Sigmoid colon (tissue), 7 donors: ENCODE data around the gene ADARB2. TPM values are rescaled to one million over a fixed set of nuclear protein-coding genes. Genes with fewer than 3 reads are reported as not detected.

ENCODE experiments used
- DNase-seq: peaks from one replicate; pipeline ENCODE4 v3.0.0-alpha.2; 2019
- H3K27ac ChIP-seq, 4 donors: fragments of 200-600 bp; sonication (generic); one replicate each; pipeline ENCODE4 v1.5.1; 2016 to 2019; ENCODE audit warnings: mild to moderate bottlenecking in 1 of 4
- H3K27me3 ChIP-seq, 3 donors: fragments of 200-600 bp; sonication (generic); one replicate each; pipeline ENCODE4 v1.5.1; 2019; ENCODE audit warnings: mild to moderate bottlenecking in 1 of 3
- H3K36me3 ChIP-seq, 4 donors: fragments of 200-600 bp; sonication (generic); one replicate each; pipeline ENCODE4 v1.5.1; 2016 to 2019
- H3K4me1 ChIP-seq, 4 donors: fragments of 200-600 bp; sonication (generic); one replicate each; pipeline ENCODE4 v1.5.1; 2017 to 2019
- H3K4me3 ChIP-seq, 4 donors: fragments of 200-600 bp; sonication (generic); one replicate each; pipeline ENCODE4 v1.5.1; 2017 to 2019; ENCODE audit warnings: mild to moderate bottlenecking in 2 of 4, moderate library complexity in 1 of 4
- H3K9me3 ChIP-seq, 4 donors: fragments of 200-600 bp in 3 of 4; sonication (generic) in 3 of 4; one replicate each; pipeline versions ENCODE4 v1.5.1 to v1.6.1; 2013 to 2019
- CTCF ChIP-seq, 4 experiments: fragments of 450-650 bp in 3 of 4; fragments of 200-600 bp in 1 of 4; IDR thresholded peaks; one replicate each; pipeline ENCODE4 v1.5.1; 2016 to 2019; ENCODE audit warnings: antibody characterized with exemption in 4 of 4, mild to moderate bottlenecking in 3 of 4, moderate library complexity in 2 of 4
- EP300 ChIP-seq, 4 donors: sonication (generic); formaldehyde crosslinking; IDR thresholded peaks; one replicate each; pipeline ENCODE4 v1.6.1; 2017; ENCODE audit warnings: antibody characterized with exemption in 4 of 4
- POLR2A ChIP-seq, 2 donors: fragments of 450-650 bp; IDR thresholded peaks; one replicate each; pipeline ENCODE4 v1.6.1; 2016; ENCODE audit warnings: antibody characterized with exemption in 2 of 2, mild to moderate bottlenecking in 2 of 2, moderate library complexity in 2 of 2
- POLR2AphosphoS5 ChIP-seq, 4 donors: sonication (generic); formaldehyde crosslinking; IDR thresholded peaks; one replicate each; pipeline ENCODE4 v1.6.1; 2017; ENCODE audit warnings: antibody characterized with exemption in 4 of 4
- WGBS, 2 donors: extraction: QIAGEN DNeasy Blood & Tissue Kit; methylation state at CpG; one replicate each; pipeline ENCODE4 v1.1.7; 2013; 5-methylcytosine and 5-hydroxymethylcytosine counted together
- intact Hi-C: fragments of 100-400 bp; cut with DNase I; formaldehyde crosslinking; loops from one replicate; pipeline ENCODE4 v1.15.1; 2023
- polyA plus RNA-seq, 3 donors: library from polyadenylated mRNA; stranded (reverse); fragments of 200-250 nt; gene quantifications; one replicate each; pipeline ENCODE4 v1.2.3, GENCODE V29; 2013
- total RNA-seq, 4 donors: library from RNA; depleted of rRNA; stranded (reverse); fragments of >200 nt; gene quantifications; one replicate each; pipeline ENCODE4 v1.1.0, GENCODE V29; 2016
- donor health status: healthy with polysubstance abuse.
- donor health status: Bipolar disorder and iron deficiency.
- donor health status: healthy.

ADARB2 gene
- total and polyA plus RNA-seq, 7 donors, result 0.60 to 5.9 (median 3.5) TPM; not detected in 1

- no peaks in the 10 kb centered on the region for H3K36me3 ChIP-seq
- no peak overlapping the region for H3K27ac ChIP-seq
- intact Hi-C loops, result no loop called here
- DNase-seq, result peak; percentile 20
- H3K4me3 ChIP-seq, result no peak overlapping the region
- no peaks in the 10 kb centered on the region for H3K4me1 ChIP-seq
- no peaks in the 10 kb centered on the region for H3K27me3 ChIP-seq
- H3K9me3 ChIP-seq, result no peaks in the 10 kb centered on the region
- 63 to 66% methylated on average over 4 of the region's 4 CpGs for WGBS, 2 donors
- TF ChIP-seq POLR2A (IDR thresholded peaks at IDR 0.05) (no peak), EP300 (IDR thresholded peaks at IDR 0.05) (no peak), CTCF (IDR thresholded peaks at IDR 0.05) (no peak), POLR2AphosphoS5 (IDR thresholded peaks at IDR 0.05) (no peak)
Measured at GRCh38 chr10:1645896-1646295, 91.4 kb downstream of the ADARB2 start.

- 87 to 90% methylated on average over 15 of the region's 15 CpGs for WGBS, 2 donors
- intact Hi-C loops, result no loop called here
Measured at GRCh38 chr10:1644191-1644711, 93.1 kb downstream of the ADARB2 start.

GRCh38 chr10:1643908-1644179 is 93.5 kb downstream of the ADARB2 start:
- WGBS, 2 donors, result 80 to 81% methylated on average over 9 of the region's 9 CpGs

More at GRCh38 chr10:1644191-1644711, 93.1 kb downstream of the ADARB2 start:
- Histone ChIP-seq H3K27ac (no peak overlapping the region), H3K4me3 (no peak overlapping the region), H3K36me3 (no peaks in the 10 kb centered on the region), H3K9me3 (no peaks in the 10 kb centered on the region), H3K27me3 (no peaks in the 10 kb centered on the region), H3K4me1 (no peaks in the 10 kb centered on the region)
- peak; percentile 22 for DNase-seq
- TF ChIP-seq POLR2AphosphoS5 (IDR thresholded peaks at IDR 0.05) (no peak), EP300 (IDR thresholded peaks at IDR 0.05) (no peak), POLR2A (IDR thresholded peaks at IDR 0.05) (no peak), CTCF (IDR thresholded peaks at IDR 0.05) (no peak)

GRCh38 chr10:1643161-1643907 is 94.0 kb downstream of the ADARB2 start:
- Histone ChIP-seq H3K36me3 (no peaks in the 10 kb centered on the region), H3K27me3 (no peaks in the 10 kb centered on the region), H3K27ac (no peak overlapping the region), H3K4me1 (no peaks in the 10 kb centered on the region), H3K9me3 (no peaks in the 10 kb centered on the region), H3K4me3 (no peak overlapping the region)
- no peak for DNase-seq
- WGBS, 2 donors, result 37 to 47% methylated on average over 11 of the region's 11 CpGs
- intact Hi-C loops, result no loop called here
- TF ChIP-seq POLR2A (IDR thresholded peaks at IDR 0.05), result no peak
- TF ChIP-seq CTCF (IDR thresholded peaks at IDR 0.05), result no peak
- no peak for TF ChIP-seq EP300 (IDR thresholded peaks at IDR 0.05)
- no peak for TF ChIP-seq POLR2AphosphoS5 (IDR thresholded peaks at IDR 0.05)

More at GRCh38 chr10:1643908-1644179, 93.5 kb downstream of the ADARB2 start:
- Histone ChIP-seq H3K4me3 (no peak overlapping the region), H3K4me1 (no peaks in the 10 kb centered on the region), H3K27ac (no peak overlapping the region), H3K36me3 (no peaks in the 10 kb centered on the region), H3K9me3 (no peaks in the 10 kb centered on the region), H3K27me3 (no peaks in the 10 kb centered on the region)
- TF ChIP-seq EP300 (IDR thresholded peaks at IDR 0.05) (no peak), CTCF (IDR thresholded peaks at IDR 0.05) (no peak), POLR2A (IDR thresholded peaks at IDR 0.05) (no peak), POLR2AphosphoS5 (IDR thresholded peaks at IDR 0.05) (no peak)
- intact Hi-C loops, result no loop called here
- DNase-seq, result no peak
